NCI-H82 (cell line): ENCODE results near the gene TTN.
"Not testable (repeated sequence)": the region's sequence is repeated elsewhere in the genome, so short reads cannot be mapped to it uniquely, and the experiment has no call there.

Experiments used
- DNase-seq: peaks from one replicate; lab custom pipeline; 2025; lab: John Stamatoyannopoulos, UW

TTN gene

DNA sequence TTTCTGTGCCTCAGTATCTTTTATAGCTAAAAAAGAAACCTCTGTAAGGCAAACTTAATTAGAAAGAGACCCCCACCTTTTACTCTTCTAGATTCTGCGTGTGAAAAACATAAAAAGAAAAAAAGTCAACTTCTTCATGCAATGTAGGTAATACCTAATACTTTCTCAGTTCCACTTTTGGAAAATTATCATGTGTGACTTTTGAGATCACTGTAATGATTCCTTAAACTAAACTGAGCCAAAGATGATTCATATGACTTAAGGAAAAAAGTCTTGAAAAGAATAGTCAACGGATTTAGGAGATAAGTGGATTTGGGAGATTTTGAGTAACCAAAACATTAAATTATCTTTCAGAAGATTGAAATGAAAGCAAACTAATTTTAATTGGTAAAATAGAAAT lies 278.0 kb downstream of the TTN start:
- no peak for DNase-seq

DNA sequence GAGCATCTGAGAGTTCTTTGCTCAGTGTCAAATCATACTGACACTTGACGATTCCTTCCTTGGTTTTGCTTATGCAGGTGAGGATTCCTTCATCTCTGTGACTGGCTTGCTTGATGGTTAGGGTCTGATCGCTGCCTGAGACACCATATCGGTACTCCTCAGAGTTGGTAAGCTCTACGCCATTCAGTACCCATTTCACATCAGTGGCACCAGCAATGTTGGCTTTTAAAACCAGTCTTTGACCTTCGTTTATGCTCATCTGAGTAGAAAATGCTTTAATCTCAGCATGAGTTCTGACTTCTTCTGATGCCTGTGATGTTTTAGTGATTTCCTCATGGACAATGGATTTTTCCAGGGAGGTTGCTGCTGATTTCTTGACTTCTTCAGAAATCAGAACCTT lies 278.6 kb downstream of the TTN start:
- DNase-seq, result no peak

GRCh38 chr2:178527592-178527991 lies 279.6 kb downstream of the TTN start:
- DNase-seq, result no peak

GRCh38 chr2:178526256-178526655 lies 281.0 kb downstream of the TTN start:
- no peak for DNase-seq

DNA sequence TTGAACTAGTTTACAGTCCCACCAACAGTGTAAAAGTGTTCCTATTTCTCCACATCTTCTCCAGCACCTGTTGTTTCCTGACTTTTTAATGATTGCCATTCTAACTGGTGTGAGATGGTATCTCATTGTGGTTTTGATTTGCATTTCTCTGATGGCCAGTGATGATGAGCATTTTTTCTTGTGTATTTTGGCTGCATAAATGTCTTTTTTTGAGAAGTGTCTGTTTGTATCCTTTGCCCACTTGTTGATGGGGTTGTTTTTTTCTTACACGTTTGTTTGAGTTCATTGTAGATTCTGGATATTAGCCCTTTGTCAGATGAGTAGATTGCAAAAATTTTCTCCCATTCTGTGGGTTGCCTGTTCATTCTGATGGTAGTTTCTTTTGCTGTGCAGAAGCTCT lies 281.8 kb downstream of the TTN start:
- not testable (repeated sequence) for DNase-seq

DNA sequence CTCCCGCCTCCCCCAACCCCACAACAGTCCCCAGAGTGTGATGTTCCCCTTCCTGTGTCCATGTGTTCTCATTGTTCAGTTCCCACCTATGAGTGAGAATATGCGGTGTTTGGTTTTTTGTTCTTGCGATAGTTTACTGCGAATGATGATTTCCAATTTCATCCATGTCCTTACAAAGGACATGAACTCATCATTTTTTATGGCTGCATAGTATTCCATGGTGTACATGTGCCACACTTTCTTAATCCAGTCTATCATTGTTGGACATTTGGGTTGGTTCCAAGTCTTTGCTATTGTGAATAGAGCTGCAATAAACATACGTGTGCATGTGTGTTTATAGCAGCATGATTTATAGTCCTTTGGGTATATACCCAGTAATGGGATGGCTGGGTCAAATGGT lies 282.2 kb downstream of the TTN start:
- DNase-seq, result not testable (repeated sequence)

- DNase-seq, result no peak
Measured at GRCh38 chr2:178523596-178524134, 283.6 kb downstream of the TTN start.

DNA sequence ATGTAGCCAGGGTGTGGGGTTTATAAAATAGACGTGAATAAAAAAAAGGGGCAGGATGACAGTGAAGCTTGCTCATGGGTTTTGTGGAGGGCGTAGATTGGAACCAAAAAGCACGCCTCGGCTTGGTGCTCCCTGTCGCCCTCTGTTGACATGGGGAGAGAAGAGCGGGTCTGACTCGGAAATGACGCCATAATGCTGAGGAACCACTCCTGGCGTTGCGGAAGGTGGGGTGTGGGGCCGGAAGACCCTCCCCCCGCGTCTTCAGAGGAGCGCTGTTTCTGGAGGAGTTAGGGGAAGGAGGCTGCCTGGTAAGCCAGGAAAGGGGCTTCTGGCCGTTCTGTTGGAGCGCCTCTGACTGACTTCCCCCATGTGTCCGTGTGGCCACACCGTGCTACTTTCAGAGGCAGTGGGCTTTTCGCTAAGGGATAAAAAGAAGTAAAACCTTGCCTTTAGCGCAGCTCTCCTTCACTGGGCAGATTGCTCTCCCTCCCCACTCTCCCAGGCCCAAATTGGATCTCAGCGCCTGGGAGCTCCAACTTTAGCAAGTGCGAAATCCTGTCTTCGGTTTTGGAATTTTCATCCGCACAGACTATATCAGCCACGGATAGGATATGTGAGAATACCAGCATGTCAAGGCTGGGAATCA lies 284.1 kb downstream of the TTN start:
- DNase-seq, result peak; percentile 16

GRCh38 chr2:178521304-178522150 lies 285.7 kb downstream of the TTN start:
- DNase-seq, result no peak

- no peak for DNase-seq
Measured at GRCh38 chr2:178517496-178517895, 289.7 kb downstream of the TTN start.

DNA sequence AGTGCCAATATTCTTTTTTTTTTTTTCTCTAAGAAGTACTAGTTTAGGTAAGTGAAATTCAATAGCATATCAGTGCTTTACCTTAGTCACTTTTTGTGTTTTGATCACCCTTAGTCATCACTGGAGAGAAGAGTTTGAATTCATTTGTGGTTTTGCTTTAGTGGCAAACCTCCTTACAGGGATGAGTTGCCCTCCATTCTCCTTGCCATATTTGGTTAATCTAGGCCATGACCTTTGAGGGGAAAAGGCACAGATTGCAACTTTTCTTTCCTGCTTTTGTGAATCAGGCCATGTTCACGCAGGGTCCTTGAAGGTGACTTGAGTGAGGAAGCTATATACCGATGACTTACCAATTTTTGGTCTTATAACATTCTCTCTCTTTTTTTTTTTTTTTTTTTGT lies 292.6 kb downstream of the TTN start:
- DNase-seq, result no peak

GRCh38 chr2:178513876-178514275 lies 293.3 kb downstream of the TTN start:
- DNase-seq, result no peak

DNA sequence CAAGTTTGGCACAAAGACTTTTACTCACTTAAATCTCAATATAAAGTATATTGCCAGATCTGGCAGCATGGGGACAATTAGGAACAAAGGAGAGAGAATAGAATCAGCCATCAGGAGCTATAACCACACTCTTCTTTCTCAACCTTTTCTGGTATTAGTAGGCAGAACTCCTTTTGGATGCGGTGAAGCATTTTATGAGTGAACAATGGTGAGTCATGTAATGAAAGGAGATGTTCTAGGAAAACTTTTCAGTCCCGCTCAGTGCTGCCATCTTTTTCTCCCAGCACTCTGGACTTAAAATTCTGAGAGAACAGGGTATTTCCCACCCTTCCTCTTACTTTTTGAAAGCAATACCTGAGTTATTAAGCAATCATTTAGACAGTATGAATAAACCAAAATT lies 294.7 kb downstream of the TTN start:
- no peak for DNase-seq

DNA sequence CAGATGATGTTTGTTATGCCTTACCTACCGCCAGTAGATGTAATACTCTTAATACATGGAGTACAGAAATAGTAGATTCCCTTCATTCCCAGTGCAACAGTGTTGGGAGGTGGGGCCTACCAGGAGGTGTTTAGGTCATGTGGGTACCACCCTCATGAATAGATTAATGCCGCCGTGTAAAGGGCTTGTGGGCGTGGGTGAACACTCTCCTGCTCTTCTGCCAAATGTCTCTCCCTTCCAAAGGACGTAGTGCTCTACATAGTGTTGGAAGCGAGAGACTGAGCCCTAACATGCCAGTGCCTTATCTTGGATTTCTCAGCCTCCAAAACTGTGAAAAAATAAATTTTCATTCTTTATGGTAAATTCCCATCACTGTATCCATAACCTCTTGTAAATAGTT lies 296.8 kb downstream of the TTN start:
- DNase-seq, result no peak

- DNase-seq, result no peak
Measured at GRCh38 chr2:178508646-178509045, 298.6 kb downstream of the TTN start.

DNA sequence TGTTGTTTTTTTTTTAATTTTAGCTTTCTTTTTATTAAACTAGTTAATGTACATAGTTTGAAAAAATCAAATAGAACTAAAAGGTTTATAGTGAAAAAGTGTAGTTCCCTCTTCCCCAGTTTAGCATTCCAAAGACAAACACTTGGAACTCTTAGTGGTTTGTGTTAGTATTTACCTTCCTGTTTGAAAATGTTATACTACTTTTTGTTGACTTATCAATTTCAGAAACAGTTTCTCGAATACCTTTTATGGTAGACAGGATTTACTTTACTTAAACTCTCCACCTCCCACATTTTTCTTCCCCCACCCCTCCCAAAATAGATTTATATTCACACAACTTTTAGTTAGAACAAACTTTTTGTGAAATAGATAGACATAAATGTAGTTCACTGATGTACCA lies 300.3 kb downstream of the TTN start:
- DNase-seq, result no peak

GRCh38 chr2:178506524-178506923 lies 300.7 kb downstream of the TTN start:
- no peak for DNase-seq

DNA sequence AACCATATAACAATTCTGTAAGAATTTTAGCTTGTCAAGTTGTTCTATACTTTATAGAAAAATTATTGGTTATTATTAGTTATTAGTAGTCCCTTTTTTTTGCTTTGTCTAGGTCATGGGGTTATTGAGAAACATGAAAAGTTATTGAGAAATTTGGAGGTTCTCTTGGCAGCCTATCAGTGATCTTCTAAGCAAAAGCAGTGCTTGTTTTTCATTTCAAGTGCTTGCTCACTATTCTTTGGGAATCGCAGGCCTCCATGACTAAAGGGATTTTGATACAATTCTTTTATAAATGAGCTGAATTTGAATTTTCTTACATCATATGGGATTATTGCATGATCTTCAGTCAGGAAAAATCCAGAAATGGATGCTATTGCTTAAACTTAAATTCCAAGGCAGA lies 301.1 kb downstream of the TTN start:
- DNase-seq, result no peak

DNA sequence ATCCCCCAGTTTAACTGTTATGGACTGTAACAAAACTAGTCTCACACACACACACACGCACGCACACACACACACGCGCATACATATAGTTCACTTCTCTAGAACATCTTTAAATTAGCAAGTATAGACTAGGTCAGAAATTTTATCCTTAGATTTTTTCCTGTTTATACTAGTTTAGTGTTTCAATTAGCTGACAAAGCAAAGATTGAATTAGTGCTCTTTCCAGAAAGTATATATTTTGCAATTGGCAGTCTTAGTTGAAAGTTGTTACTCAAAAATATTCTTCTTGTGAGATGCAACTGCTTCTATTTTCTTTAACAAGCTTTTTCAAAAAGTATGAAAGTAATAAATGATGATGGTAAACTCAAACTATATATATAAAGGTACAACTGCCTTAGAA lies 304.5 kb downstream of the TTN start:
- no peak for DNase-seq

- no peak for DNase-seq
Measured at GRCh38 chr2:178499640-178500039, 307.6 kb downstream of the TTN start.

GRCh38 chr2:178498137-178498536 lies 309.1 kb downstream of the TTN start:
- no peak for DNase-seq

DNA sequence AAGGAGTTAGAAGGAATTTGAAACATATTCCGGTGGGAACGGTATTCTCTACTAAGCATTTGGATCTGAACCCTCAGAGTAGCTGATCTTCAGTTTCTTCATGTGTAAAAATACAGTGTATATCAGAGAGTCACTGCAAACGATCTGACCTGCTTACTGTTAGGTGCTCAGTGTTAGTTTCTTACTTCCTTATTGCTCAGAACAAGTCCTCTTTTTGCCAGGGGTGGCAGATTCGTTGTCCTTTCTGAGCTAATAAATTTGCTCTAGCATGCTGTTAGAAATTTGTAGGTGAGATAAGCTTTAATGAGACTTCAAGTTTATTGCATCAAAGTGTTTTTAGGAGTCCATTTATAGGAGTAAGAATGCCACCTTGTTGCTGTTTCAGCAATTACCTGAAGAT lies 311.2 kb downstream of the TTN start:
- no peak for DNase-seq

DNA sequence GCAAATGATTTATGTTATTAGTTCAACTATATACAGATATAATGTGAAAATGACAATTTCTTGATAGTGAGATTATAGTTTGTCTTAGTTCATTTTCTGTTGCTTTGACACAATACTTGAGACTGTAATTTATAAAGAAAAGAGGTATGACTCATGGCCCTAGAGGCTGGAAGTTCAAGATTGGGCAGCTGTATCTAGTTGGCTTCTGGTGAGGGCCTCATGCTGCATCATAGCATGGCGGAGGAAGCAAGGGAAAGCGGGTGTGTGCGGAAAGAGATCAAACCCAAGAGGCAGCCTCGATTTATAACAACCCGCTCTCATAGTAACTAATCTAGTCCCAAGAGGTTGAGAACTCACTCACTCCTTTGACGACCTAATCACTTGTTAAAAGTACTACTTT lies 315.6 kb downstream of the TTN start:
- DNase-seq, result no peak
